ENCODE data around the gene SCGN.

Gene SCGN

GRCh38 chr6:25627001-25627400 is 25.0 kb upstream of the SCGN start:
- H3K4me3 ChIP-seq (ENCODE audit: low read depth, low read length): no peak overlapping the region
- TF ChIP-seq CTCF (IDR thresholded peaks at IDR 0.05; ENCODE audit: borderline replicate concordance, insufficient read depth, low read depth, low read length): no peak

GRCh38 chr6:25628471-25629197 is 23.4 kb upstream of the SCGN start:
- no peak overlapping the region for H3K4me3 ChIP-seq (ENCODE audit: low read depth, low read length)
- TF ChIP-seq CTCF (IDR thresholded peaks at IDR 0.05; ENCODE audit: borderline replicate concordance, insufficient read depth, low read depth, low read length): no peak

DNA sequence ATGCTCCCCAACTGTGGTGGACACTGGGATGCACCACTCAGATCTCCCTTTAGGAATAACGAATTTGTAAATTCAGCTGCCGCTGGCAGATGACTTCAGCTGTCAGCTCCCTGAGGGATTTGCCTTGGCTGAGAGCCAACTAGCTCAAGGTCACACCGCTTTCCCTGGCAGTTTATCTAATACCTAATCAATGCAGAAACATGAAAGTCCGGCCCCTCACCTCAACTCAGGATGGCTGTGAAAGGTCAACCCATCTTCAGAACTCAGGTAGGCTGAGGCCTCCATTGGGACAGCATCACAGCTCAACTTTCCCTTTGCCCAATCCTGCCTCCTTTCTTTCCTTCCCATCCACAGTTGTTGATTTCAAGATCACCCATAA is 22.8 kb upstream of the SCGN start:
- no peak for TF ChIP-seq CTCF (IDR thresholded peaks at IDR 0.05; ENCODE audit: borderline replicate concordance, insufficient read depth, low read depth, low read length)
- no peak overlapping the region for H3K4me3 ChIP-seq (ENCODE audit: low read depth, low read length)

- no peak overlapping the region for H3K4me3 ChIP-seq (ENCODE audit: low read depth, low read length)
- TF ChIP-seq CTCF (IDR thresholded peaks at IDR 0.05; ENCODE audit: borderline replicate concordance, insufficient read depth, low read depth, low read length): no peak
Measured at GRCh38 chr6:25630508-25631278, 21.3 kb upstream of the SCGN start.

DNA sequence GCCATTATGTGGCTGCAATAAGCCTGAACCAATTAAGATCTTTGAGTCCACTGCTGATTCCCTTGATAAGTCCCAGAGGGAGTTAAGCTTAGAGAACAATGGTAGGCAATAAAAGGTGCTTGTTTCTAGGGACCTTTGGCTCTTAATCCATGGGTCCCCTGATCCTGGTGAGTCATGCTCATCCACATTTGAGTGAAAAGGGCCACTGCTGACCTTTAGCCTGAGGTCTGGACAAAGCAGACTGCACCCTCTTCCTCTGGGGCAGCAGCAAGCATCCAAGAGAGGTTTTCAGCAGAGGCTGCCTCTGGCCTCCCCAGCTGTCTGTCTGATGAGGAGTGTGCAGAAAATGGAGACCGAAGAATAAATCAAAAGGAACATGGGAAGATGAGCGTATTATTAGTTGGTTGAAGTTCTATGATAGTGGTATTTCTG is 16.1 kb upstream of the SCGN start:
- no peak overlapping the region for H3K4me3 ChIP-seq (ENCODE audit: low read depth, low read length)
- TF ChIP-seq CTCF (IDR thresholded peaks at IDR 0.05; ENCODE audit: borderline replicate concordance, insufficient read depth, low read depth, low read length): no peak

- no peak overlapping the region for H3K4me3 ChIP-seq (ENCODE audit: low read depth, low read length)
- no peak for TF ChIP-seq CTCF (IDR thresholded peaks at IDR 0.05; ENCODE audit: borderline replicate concordance, insufficient read depth, low read depth, low read length)
Measured at GRCh38 chr6:25637211-25637610, 14.8 kb upstream of the SCGN start.
